ENCODE results near the gene EFCAB11.
A peak's percentile ranks its signal among the peaks of the same experiment; 100 is the strongest.

Gene EFCAB11

DNA sequence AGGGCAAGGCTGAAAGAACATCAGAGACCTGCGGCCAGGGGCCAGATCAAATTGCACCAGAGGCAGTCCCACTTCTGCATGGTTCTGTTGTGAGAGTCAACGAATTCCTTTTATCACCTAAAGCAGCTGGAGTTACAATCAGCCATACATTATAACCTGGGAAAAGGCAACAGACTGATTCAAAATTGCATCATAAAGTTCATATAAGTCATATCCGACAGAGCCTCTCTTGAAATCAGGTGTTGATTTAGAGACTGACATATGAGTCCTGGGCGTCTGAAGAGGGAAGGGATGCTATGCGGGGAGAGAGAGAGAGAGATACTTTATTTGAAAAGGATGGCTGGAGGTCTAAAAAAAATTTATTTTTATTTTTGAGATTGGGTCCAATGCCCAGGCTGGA is 89.4 kb downstream of the EFCAB11 start:
- no peak for DNase-seq (ENCODE audit: low spot score)

GRCh38 chr14:89862856-89863255 is 91.7 kb downstream of the EFCAB11 start:
- DNase-seq (ENCODE audit: low spot score), result no peak

- DNase-seq (ENCODE audit: low spot score), result no peak
Measured at GRCh38 chr14:89861630-89862029, 92.9 kb downstream of the EFCAB11 start.

DNA sequence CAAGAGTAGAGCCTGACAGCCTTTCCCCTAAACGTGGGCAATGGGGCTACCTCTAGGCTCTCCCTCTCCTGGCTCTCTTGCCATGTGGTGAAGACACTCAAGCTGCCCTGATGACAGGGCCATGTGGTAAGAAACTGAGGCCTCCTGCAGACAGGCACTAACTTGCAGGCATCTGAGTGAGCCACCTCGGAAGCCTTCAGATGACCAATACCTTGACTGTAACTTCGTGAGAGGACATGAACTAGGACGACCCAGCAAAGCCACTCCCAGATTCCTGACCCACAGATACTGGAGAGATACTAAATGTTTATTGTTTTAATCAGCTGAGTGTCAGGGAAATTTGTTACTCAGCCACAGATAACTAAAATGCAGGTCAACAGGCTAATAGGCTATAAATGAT is 96.4 kb downstream of the EFCAB11 start:
- DNase-seq (ENCODE audit: low spot score), result no peak

DNA sequence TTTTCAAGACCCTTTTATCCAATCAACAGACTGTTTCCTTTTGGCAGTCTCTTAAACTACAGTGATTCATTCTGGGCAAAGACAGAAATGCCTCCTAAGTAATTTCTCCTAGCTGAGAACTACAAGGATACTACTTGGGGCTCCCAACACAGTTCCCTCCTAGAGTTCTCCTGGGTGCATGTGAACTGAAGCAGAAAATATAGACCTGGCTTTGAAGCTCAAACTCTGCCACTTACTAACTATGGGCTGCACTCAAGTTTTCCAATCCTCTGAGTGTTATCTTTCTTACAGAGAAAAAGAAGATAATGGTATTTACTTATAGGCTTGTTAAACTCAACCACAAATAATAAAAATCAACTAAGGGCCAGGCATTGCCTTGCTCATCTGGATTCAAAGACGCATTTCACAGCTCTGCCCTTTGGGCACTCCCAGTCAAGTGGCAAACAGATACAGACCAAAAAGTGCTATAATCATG is 97.6 kb downstream of the EFCAB11 start:
- DNase-seq (ENCODE audit: low spot score), result peak; percentile 34

DNA sequence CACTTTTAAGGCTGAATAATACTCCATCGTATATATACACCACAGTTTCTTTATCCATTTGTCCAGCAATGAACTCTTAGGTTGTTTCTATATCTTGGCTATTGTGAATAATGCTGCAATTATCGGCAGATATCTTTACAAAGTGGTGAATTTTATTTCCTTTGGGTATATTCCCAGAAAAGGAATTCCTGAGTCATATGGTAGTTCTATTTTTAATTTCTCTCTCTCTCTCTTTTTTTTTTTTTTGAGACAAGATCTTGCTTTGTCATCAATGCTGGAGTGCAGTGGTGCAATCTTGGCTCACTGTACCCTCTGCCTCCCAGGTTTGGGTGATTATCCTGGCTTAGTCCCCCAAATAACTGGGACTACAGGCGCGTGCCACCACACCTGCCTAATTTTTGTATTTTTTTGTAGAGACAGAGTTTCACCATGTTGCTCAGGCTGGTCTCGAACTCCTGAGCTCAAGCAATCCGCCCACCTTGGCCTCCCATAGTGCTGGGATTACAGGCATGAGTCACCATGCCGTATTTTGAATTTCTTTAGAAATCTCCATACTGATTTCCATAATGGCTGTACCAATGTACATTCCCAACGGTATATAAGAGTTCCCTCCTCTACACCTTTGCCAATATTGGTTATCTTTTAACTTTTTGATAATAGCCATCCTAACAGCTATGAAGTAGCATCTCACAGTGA is 98.4 kb downstream of the EFCAB11 start:
- peak; percentile 40 for DNase-seq (ENCODE audit: low spot score)

DNA sequence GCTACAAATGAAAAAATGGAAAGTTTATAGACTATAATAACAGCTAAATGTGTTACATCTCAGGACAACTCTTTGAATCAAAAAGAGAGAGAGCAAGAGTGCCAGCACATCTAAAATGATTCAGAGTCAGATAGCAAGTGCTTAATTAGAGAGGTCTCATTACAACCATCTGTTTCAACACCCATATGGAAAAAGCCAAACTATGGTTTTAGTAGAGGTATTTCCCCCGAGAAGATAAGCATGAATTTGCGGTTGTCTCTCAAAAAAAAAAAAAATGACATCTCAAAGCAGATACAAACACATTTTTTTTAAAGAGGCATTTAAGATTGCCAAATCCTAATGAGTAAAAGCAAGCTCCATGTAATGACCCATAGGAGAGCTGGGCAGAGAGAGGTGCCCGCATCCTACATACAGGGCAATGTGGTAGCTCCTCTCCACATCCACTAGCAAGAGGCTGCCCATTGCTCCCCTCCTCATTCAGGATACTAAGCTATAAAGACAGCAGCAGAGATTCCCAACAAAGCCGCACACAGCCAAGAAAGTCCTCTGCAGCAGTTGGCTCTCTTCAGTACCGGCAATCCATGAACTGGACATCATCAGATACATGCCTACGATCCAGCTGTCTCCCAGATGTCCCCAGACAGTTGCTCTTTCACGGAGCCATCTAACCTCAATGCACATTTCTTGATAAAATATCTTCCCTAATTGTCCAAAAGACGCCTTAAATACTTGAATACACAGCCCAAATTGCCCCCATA is 100.4 kb downstream of the EFCAB11 start:
- peak; percentile 56 for DNase-seq (ENCODE audit: low spot score)

GRCh38 chr14:89851106-89851505 is 103.4 kb downstream of the EFCAB11 start:
- no peak for DNase-seq (ENCODE audit: low spot score)

DNA sequence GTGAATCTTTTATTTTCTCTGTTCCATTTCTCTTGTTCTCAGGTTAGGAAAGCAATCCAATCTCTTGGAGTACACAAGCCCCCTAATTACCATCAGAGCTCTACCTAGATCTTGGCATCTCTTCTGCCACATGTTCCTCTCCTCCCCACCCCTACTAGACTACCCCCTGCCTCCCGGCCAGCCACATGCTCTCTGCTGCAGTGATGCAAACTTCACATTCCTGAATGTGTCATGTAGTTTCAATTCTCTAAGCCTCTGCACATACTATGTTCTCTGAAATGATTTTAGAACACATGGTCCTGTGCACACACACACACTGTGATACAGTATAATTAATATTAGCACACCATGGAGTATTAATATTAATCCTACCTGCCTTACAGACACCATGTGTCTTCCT is 104.6 kb downstream of the EFCAB11 start:
- peak; percentile 63 for DNase-seq (ENCODE audit: low spot score)

- peak; percentile 32 for DNase-seq (ENCODE audit: low spot score)
Measured at GRCh38 chr14:89848165-89848564, 106.4 kb downstream of the EFCAB11 start.

DNA sequence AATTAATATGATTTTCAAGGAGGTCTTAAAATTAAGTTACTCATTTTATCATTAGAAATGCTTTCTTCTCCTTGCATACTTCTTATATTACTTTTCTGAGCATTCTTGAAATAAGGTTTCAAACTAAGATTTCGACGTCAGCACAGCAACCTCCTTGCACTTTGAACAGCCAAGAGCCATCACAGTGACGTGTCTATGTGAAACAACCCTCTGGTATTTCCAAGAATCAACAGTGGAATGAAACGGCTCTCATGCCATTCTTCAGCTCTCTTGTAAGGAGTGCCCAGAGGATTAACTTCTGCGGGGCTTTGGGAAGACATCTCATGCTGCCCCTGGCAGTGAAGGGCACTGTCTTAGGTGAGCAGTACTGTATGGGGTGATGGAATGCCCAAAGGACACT is 109.2 kb downstream of the EFCAB11 start:
- peak; percentile 31 for DNase-seq (ENCODE audit: low spot score)

GRCh38 chr14:89844508-89844907 is 110.0 kb downstream of the EFCAB11 start:
- no peak for DNase-seq (ENCODE audit: low spot score)

DNA sequence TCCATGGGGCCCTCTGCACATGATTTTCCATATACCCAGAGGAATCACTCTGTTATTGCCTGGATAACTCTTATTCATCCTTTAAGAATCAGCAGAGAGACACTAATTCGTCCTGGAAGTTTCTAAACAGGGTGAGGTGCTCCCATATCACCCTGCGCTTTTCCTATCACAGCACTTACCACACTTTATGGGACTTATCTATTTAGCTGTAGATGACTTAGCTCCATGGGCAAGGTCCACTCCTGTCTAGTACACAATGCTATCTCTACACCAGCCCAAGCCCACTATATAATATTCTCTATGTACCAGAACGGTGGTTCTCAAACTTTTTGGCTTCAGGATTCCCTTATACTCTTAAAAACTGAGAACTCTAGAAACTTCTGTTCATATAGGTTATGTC is 111.7 kb downstream of the EFCAB11 start:
- no peak for DNase-seq (ENCODE audit: low spot score)

GRCh38 chr14:89841851-89842250 is 112.7 kb downstream of the EFCAB11 start:
- no peak for DNase-seq (ENCODE audit: low spot score)

DNA sequence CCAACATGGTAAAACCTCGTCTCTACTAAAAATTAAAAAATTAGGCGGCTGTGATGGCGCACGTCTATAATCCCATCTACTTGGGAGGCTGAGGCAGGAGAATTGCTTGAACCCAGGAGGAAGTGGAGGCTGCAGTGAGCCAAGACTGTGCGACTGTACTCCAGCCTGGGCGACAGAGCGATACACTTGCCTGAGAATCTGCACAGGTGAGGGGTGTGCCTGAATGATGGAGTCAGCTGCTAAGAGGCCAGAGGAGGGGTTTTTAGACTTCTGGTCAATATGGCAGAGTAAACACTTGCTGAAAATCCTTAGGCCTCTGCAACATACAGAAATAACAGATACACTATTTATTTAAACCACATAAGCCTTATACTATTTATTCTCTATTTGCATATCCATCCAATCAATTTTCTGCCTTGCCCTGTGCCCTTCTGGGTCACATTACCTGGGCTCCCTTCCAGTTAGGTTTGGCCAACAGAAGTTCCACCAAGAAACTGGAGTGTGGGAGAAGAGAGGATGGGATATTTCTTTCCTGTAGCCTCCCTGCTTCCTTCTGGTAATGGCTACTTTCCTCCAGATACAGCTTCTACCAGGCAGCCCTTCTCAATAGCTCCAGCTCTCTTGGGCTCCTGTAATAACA is 117.6 kb downstream of the EFCAB11 start:
- no peak for DNase-seq (ENCODE audit: low spot score)

- no peak for DNase-seq (ENCODE audit: low spot score)
Measured at GRCh38 chr14:89833661-89834060, 120.9 kb downstream of the EFCAB11 start.

GRCh38 chr14:89833120-89833532 is 121.4 kb downstream of the EFCAB11 start:
- peak; percentile 21 for DNase-seq (ENCODE audit: low spot score)

DNA sequence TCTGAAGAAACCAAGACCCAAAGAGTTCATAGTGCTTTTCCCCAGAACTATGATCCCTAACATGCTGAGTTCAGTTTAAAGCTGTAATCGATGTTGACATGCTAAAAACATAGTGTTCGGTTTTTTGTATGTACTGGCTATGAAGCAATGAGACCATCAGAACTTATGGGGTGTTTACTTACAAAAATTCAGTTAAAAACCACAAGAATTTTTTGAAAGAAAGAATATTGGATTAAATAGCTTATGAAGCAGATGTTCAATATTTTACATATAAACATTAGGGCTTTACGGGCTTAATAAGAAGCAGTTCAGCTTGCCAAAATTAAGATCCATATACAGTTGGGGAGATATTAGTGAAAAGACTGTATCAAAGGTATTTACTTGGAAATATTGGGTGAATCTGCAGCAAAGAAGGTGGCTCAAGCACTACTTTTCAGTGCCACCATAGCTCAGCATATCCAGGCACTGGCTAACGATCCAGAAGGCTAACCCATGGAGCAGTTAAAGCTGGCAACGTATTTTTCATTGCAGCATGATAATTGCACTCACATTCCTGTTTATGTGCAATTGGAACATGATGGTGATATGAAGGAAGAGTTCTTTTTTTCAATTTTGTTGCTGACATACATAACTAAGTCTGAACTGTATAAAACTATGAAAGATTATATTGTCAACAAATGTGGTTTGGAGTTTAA is 125.9 kb downstream of the EFCAB11 start:
- no peak for DNase-seq (ENCODE audit: low spot score)

GRCh38 chr14:89827265-89827664 is 127.3 kb downstream of the EFCAB11 start:
- no peak for DNase-seq (ENCODE audit: low spot score)

GRCh38 chr14:89826596-89826995 is 127.9 kb downstream of the EFCAB11 start:
- no peak for DNase-seq (ENCODE audit: low spot score)

DNA sequence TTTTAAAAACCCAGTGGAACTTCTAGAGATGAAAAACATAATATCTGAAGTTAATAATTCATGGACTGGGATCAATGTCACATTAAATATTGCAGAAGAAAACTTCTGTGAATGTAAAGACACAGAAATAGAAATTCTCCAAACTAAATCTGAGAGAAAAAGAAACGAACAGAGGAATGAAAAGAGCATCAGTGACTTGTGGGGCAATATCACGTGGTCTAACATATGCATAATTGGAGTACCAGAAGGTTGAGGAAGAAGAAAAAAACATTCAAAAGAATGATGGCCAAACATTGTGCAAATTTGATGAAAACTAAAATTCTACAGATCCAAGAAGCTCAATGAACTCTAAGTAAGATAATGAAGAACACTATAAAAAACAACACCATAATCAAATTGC is 130.8 kb downstream of the EFCAB11 start:
- DNase-seq (ENCODE audit: low spot score), result no peak

DNA sequence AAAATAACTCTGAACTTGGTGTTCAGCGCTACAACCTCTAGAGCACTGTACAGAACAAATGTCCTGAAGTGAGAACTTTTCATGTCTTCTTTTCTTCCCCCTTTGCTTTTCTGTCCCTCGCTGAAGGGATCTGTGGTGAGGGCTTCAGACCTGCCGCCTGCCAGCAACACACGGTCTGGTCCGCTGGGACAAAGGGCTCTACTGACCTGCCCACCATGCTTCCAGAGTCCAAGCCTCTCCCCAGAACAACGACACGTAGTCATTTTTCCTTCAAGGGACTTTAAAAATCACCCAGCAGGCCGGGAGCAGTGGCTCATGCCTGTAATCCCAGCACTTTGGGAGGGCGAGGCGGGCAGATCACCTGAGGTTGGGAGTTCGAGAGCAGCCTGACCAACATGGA is 140.4 kb downstream of the EFCAB11 start:
- no peak for DNase-seq (ENCODE audit: low spot score)

Data from GM03348 (cell line).